KMS-11 (cell line): ENCODE results near the gene ADAM12.

Experiments
- H2AFZ ChIP-seq: fragments of 200-600 bp; sonication (generic); 2 replicates; pipeline ENCODE4 v1.6.1; 2016; ENCODE audit warnings: antibody characterized with exemption, mixed run types, low read depth
- H3K27ac ChIP-seq: fragments of 200-600 bp; sonication (generic); 2 replicates; pipeline ENCODE4 v1.6.1; 2016; ENCODE audit warnings: mild to moderate bottlenecking, mixed run types
- H3K27me3 ChIP-seq: fragments of 200-600 bp; sonication (generic); 2 replicates; pipeline ENCODE4 v1.6.1; 2017; ENCODE audit warnings: mild to moderate bottlenecking, low read depth, mixed run types, moderate library complexity; ENCODE audit not compliant: insufficient read depth
- H3K36me3 ChIP-seq: fragments of 200-600 bp; sonication (generic); 2 replicates; pipeline ENCODE4 v1.6.1; 2017; ENCODE audit warnings: mild to moderate bottlenecking, mixed run types; ENCODE audit not compliant: insufficient read depth
- H3K4me1 ChIP-seq: fragments of 200-600 bp; sonication (generic); 2 replicates; pipeline ENCODE4 v1.6.1; 2016; ENCODE audit warnings: mild to moderate bottlenecking, low read depth, mixed run types; ENCODE audit not compliant: poor library complexity, severe bottlenecking
- H3K4me2 ChIP-seq: fragments of 200-600 bp; sonication (generic); 2 replicates; pipeline ENCODE4 v1.7.0; 2016; ENCODE audit warnings: mild to moderate bottlenecking, mixed run types
- H3K4me3 ChIP-seq: fragments of 200-600 bp; sonication (generic); IDR thresholded peaks from 2 replicates; pipeline ENCODE4 v1.6.1; 2017; ENCODE audit warnings: low read depth, low read length, mixed read lengths; ENCODE audit not compliant: insufficient read depth
- H3K79me2 ChIP-seq: fragments of 200-600 bp; sonication (generic); 2 replicates; pipeline ENCODE4 v1.6.1; 2016; ENCODE audit warnings: low read depth, mixed run types; ENCODE audit not compliant: insufficient read depth
- H3K9ac ChIP-seq: fragments of 200-600 bp; sonication (generic); 2 replicates; pipeline ENCODE4 v1.6.1; 2016; ENCODE audit warnings: mild to moderate bottlenecking, mixed run types
- H4K20me1 ChIP-seq: fragments of 200-600 bp; sonication (generic); 2 replicates; pipeline ENCODE4 v1.6.1; 2016; ENCODE audit warnings: mild to moderate bottlenecking, mixed run types; ENCODE audit not compliant: insufficient read depth
- TF ChIP-seq, protein P1 (sequence below): fragments of 200-600 bp; sonication (generic); conservative IDR thresholded peaks from 2 replicates; pipeline ENCODE4 v1.6.1; 2017; ENCODE audit warnings: low read depth, mild to moderate bottlenecking, antibody characterized with exemption, low read length, moderate library complexity, mixed read lengths

The ADAM12 gene

GRCh38 chr10:126394948-126395347 lies 6.7 kb upstream of the ADAM12 start:
- H3K4me1 ChIP-seq = no peaks in the 10 kb centered on the region
- H3K79me2 ChIP-seq = no peaks in the 10 kb centered on the region
- H3K27me3 ChIP-seq = no peaks in the 10 kb centered on the region
- H3K9ac ChIP-seq = no peak overlapping the region
- no peaks in the 10 kb centered on the region for H4K20me1 ChIP-seq
- H2AFZ ChIP-seq = no peak overlapping the region
- TF ChIP-seq, protein P1, sequence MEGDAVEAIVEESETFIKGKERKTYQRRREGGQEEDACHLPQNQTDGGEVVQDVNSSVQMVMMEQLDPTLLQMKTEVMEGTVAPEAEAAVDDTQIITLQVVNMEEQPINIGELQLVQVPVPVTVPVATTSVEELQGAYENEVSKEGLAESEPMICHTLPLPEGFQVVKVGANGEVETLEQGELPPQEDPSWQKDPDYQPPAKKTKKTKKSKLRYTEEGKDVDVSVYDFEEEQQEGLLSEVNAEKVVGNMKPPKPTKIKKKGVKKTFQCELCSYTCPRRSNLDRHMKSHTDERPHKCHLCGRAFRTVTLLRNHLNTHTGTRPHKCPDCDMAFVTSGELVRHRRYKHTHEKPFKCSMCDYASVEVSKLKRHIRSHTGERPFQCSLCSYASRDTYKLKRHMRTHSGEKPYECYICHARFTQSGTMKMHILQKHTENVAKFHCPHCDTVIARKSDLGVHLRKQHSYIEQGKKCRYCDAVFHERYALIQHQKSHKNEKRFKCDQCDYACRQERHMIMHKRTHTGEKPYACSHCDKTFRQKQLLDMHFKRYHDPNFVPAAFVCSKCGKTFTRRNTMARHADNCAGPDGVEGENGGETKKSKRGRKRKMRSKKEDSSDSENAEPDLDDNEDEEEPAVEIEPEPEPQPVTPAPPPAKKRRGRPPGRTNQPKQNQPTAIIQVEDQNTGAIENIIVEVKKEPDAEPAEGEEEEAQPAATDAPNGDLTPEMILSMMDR = no peak
- no peaks in the 10 kb centered on the region for H3K36me3 ChIP-seq
- no peak overlapping the region for H3K4me2 ChIP-seq
- H3K27ac ChIP-seq = no peak overlapping the region
- H3K4me3 ChIP-seq = no peak overlapping the region

GRCh38 chr10:126393076-126393475 lies 4.8 kb upstream of the ADAM12 start:
- no peak overlapping the region for H3K27ac ChIP-seq
- H2AFZ ChIP-seq = no peak overlapping the region
- H3K27me3 ChIP-seq = no peaks in the 10 kb centered on the region
- no peaks in the 10 kb centered on the region for H3K79me2 ChIP-seq
- no peak overlapping the region for H3K4me2 ChIP-seq
- no peaks in the 10 kb centered on the region for H4K20me1 ChIP-seq
- H3K36me3 ChIP-seq = no peaks in the 10 kb centered on the region
- TF ChIP-seq, protein P1 = no peak
- H3K9ac ChIP-seq = no peak overlapping the region
- H3K4me1 ChIP-seq = no peaks in the 10 kb centered on the region
- no peak overlapping the region for H3K4me3 ChIP-seq

DNA sequence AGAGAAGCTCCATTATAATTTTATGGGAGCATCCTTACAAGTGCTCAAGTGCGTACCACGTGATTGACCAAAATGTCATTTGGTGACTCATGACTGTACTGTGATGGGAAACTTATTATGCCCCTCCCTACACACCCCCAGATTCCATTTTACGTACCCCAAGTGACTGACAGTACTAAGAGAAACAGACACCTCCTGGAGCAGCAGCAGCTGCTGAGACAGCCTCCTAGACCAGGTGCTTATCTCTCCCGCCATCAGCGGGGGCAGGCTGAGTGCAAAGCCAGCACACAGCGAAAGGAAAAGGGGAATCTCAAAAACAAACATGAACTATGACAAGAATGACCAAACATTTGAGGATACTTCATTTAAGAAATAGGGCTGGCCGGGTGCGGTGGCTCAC lies 4.2 kb upstream of the ADAM12 start:
- TF ChIP-seq, protein P1 = no peak
- Histone ChIP-seq H3K4me1 (no peaks in the 10 kb centered on the region), H2AFZ (no peak overlapping the region), H3K9ac (no peak overlapping the region), H3K36me3 (no peaks in the 10 kb centered on the region), H4K20me1 (no peaks in the 10 kb centered on the region), H3K79me2 (no peaks in the 10 kb centered on the region), H3K27ac (no peak overlapping the region), H3K4me2 (no peak overlapping the region), H3K4me3 (no peak overlapping the region), H3K27me3 (no peaks in the 10 kb centered on the region)

- TF ChIP-seq, protein P1 = no peak
- no peak overlapping the region for H3K27ac ChIP-seq
- no peaks in the 10 kb centered on the region for H4K20me1 ChIP-seq
- H3K4me2 ChIP-seq = no peak overlapping the region
- no peak overlapping the region for H3K4me3 ChIP-seq
- no peaks in the 10 kb centered on the region for H3K27me3 ChIP-seq
- no peaks in the 10 kb centered on the region for H3K36me3 ChIP-seq
- no peak overlapping the region for H3K9ac ChIP-seq
- no peak overlapping the region for H2AFZ ChIP-seq
- H3K4me1 ChIP-seq = no peaks in the 10 kb centered on the region
- no peaks in the 10 kb centered on the region for H3K79me2 ChIP-seq
Observed at GRCh38 chr10:126392068-126392467, 3.8 kb upstream of the ADAM12 start.
